GM12801 (cell line): ENCODE measurements around the gene PARP6.

Experiments used
- TF ChIP-seq, protein P1 (sequence below): IDR thresholded peaks from one replicate; pipeline ENCODE4 v1.5.1; 2011; ENCODE audit warnings: control low read depth; ENCODE audit not compliant: insufficient read length; ENCODE audit errors: extremely low read depth

PARP6 gene

DNA sequence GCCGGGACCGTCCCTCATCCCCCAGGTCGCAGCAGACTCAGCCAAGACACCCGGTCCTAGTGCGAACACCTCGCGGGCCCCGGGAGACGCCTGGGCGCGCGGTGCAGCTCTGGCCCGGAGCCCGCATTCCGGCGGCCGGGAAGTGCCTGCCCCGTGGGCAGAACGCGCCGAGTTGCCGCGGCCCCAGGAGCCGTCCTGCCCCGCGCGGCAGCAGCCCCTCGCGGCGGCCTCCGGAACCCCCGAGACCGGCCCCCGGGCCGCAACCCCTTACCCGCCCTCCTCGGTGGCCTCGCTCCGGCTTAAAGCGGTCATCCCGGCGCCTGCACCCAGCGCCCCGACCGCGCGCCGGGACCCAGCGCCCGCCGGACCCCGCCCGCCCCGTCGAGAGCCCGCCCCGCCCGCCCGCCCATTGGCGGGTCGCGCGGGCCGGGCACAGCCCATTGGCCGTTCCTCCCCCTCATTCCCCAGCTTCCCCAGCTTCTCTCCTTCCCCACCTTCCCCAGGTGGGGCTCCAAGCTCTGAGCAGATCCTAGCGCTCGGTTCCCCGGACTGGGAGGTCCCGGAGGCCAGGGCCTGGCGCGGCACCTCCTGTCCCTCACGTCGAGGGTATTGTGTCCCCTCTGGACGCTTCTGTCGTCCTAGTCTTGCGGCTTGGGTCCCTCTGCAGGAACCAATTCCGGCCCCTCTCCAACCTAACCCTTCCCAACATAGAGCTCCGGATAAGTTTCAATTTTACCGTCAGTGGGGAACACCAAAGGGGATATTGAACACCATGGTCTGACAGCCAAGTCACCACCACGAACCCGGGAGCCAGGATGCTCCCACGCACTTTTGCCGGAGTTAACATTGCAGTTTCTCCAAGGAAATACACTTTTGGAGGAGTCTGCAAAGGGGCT is 74.6 kb downstream of the PARP6 start, which contains the start of gene GRAMD2A:
GRAMD2A (minus strand) TSS at position 328 of the 896 bp plus-strand sequence.
- TF ChIP-seq, protein P1, sequence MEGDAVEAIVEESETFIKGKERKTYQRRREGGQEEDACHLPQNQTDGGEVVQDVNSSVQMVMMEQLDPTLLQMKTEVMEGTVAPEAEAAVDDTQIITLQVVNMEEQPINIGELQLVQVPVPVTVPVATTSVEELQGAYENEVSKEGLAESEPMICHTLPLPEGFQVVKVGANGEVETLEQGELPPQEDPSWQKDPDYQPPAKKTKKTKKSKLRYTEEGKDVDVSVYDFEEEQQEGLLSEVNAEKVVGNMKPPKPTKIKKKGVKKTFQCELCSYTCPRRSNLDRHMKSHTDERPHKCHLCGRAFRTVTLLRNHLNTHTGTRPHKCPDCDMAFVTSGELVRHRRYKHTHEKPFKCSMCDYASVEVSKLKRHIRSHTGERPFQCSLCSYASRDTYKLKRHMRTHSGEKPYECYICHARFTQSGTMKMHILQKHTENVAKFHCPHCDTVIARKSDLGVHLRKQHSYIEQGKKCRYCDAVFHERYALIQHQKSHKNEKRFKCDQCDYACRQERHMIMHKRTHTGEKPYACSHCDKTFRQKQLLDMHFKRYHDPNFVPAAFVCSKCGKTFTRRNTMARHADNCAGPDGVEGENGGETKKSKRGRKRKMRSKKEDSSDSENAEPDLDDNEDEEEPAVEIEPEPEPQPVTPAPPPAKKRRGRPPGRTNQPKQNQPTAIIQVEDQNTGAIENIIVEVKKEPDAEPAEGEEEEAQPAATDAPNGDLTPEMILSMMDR, result no peak

DNA sequence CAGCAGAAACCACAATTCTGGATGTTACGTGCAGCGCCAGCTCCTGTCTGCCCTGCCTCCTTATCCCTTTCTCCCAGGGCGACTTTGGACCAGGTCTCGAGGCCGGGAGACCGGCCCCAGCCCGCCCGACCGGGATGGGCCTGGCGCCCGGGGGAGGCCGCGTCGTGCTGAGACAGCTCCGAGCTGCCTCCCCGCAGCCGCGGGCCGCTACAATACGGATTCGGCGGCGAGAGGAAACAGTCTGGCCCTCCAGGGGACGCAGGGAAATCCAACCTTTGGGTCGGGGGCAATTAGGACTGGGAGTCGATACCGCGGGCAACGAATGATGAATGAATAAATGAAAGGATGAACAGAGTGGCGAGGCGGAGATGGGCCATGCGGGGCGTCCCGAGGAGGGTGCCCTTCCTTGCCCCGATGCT is 75.3 kb downstream of the PARP6 start:
- TF ChIP-seq, protein P1, result no peak

DNA sequence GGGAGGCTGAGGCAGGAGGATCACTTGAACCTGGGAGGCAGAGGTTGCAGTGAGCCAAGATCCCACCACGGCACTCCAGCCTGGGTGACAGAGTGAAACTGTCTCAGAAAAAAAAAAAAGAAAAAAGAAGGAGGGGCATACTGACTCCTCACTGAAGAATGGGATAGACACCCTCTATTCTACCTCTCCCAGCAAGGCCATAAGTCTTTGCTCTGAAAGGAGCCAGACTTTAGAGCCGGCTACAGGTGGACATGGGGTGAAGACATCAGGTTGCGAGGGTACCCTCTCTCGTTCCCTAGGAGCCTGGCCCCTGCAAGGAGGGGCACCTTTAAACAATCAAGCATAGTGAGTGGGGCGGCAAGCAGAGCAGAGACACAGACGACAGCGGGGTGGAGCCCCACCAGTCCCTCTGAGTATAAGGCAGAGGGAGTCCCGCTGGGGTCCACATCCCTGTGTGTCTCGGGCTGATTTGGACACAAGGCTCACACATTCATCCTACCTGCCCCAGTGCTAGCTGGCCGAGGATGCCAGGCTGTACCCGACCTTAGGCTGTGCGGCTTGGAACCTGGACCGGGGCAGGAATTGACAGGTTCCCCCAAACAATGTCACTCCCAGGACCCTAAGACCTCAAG is 75.8 kb downstream of the PARP6 start:
- TF ChIP-seq, protein P1, result no peak

DNA sequence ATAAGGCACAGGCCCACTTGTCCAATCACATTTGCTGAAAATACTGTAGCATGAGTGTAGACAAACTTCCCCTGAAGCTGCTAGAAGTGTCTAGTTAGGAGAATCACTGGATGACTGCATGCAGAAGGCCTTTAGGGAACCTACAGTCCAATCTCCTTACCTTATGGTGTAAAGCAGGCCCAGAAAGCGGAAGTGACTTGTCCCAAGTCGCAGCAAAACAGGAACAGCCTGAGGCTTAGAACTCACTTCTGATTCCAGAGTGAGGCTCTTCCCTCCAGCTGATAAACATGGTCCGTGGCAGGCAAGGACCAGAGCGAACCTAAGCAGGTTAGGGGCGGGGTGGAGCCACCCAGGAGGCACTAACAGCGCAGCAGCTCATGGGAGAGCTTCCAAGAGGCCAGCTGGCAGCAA is 77.2 kb downstream of the PARP6 start:
- TF ChIP-seq, protein P1, result no peak

DNA sequence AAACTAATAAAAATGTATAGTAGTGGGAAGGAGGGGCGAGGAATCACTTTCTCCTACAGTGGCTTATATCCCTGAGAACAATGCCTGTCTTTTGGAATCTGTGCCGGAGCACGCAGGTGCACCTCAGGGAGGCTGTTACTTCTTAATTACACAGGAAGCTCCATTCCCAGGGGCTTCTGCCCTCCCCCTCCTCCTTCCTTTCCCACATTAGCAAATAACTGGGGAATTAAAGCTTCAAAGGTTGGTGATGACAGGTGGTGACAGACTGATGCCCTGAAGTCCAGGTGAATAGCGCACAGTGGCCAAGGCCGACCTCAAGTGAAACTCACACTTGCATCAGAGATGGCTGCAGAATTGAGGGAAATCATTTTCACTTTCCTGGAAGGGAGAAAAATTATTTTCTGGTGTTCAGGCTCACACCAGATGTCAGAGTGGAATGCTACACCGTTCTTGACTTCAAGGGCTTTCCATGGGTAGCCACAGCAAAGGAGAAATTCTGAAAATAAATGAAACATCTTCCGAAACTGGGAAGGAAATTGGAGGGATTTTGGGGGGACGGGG is 78.4 kb downstream of the PARP6 start:
- TF ChIP-seq, protein P1, result no peak

DNA sequence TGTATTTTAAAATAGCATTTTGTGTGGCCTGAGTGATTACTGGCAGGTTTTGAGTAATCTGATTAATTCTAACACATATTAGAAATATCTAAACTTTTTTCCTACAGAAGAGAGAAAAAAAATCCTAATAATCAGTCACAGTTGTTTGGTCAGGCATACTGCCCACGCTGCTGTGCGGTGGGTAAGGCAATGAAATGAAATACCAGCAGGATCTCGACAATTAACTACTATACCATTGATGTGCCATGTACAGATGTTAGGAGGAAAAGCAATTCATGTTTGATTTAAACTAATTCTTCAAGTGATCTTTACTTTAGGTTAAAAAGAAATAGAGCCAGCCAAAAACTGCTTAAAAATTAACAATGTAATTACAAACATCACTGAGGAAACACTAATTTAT is 79.9 kb downstream of the PARP6 start:
- TF ChIP-seq, protein P1, result no peak
